NCI-H446 (cell line): ENCODE data around the gene PEX1.
"Not testable (repeated sequence)": the region's sequence is repeated elsewhere in the genome, so short reads cannot be mapped to it uniquely, and the experiment has no call there.

Source experiments
- DNase-seq, 2 experiments: peaks; one replicate each; lab custom pipeline; 2025; lab: John Stamatoyannopoulos, UW

Gene PEX1

DNA sequence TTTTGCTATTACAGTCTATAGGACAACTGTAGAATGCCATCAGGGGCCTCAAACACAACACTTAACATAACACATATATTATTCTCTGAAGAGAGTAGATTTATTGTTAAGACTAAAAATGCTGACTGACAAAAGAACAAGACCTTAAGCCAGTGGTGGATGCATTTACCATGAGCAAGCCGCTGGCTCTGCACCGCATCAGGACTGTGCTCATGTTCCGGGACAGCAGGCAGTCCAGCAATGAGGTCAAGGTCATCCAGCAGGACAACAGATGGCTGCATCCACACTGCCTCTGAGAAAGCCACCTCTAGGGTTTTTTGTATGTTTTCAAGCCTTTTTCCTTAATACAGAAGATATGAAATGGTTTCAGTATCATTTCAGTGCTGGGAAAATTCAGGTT is 23.8 kb downstream of the PEX1 start:
- no peak for DNase-seq

- no peak for DNase-seq
Measured at GRCh38 chr7:92503767-92504166, 24.6 kb downstream of the PEX1 start.

DNA sequence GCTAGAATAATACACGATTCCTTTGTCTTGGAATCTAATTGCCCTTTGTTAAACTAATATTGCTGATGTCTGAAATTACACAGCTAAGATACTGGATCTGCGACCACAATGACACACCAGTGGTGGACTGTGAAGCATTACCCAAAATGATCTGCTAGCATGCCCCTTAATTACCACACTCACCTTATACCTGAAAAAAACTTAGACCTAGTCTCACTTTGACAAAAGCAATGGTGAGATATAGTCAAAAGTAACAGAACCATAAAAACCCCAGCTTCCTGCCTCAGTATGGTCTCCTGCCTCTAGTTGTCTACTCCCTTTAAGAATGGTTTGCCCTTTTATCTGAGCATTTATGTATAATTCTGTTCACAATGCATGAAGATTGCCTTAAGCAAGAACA is 29.8 kb downstream of the PEX1 start:
- DNase-seq = no peak

DNA sequence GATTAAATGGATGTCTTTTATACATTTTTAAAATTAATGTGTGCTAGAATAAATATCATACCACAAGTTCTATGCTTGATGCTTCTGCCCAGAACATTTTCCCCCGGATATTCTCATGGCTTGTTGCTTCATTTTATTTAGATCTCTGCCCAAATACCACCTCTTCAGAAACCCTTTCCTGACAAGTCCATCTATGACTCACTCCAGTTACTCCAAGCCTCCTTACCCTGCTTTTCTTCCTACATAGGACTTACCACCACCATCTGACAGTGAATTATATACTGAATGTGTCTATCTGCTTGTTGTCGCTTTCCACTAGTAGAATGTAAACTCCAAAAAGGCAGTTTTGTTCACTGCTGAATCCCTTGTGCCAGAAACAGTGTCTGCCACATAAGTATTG is 31.4 kb downstream of the PEX1 start:
- DNase-seq = no peak

DNA sequence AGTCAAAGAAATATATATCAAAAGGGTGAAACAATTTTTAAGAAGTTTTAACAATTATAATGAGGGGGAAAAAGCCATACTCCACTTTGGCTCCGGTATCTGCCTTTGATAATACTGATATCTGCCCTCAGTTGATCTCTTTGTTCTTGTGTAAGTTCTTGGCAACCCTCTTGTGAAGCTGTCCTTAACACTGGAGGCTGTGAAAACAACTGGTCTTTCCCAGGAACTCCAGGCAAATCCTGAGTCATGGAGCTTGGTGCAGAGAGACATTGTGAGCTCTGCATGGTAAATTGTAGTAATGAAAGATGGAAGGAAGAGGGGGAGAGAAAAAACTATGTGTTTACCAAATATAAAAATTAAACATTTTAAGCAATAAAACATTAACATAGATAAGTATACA is 38.7 kb downstream of the PEX1 start:
- no peak for DNase-seq

GRCh38 chr7:92487804-92488203 is 40.5 kb downstream of the PEX1 start:
- no peak for DNase-seq

DNA sequence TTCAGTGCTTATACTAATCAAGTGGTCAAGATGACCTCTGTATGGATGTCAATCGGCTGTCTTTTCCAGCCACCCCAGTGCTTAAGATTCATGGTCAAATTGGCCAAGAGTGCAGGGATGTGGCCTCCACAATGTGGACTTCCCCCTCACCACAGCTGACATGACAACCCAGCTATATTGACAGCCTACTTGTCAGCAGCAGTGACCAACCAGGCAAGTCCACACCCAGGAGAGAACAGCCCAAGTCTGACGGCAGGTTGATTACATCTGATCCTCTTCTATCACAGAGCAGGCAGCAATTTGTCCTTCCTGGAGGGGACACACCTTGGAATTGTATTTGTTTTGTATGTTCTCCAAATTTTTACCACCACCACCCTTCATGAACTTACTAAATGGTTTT is 42.3 kb downstream of the PEX1 start:
- no peak for DNase-seq

DNA sequence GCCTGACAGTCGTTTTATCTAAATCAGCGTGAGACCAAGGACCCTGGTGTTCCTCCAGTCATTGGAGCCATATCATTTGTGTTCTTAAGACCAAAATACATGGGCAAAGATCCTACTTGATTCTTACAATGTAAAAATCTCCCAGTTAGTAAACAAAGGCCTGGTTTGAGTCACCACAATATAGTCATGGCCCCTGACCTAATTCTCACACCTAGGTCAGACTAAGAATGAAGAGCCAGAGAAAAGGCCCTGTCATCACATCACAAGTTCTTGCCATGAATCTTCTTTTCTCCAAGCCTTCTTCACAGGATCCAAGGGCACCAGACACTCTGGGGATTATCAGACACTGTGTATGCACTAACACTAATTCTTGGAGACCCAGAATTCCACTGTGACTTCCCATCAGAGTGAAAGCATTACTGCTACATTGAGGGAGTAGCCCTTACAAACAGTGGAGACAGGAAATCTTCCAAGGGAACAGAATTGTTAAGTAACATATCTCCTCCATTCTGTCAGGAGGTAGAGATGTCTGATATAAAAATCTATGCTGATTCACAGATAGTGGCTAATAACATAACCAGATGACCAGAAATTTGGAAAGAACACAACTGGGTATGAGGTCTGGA is 42.9 kb downstream of the PEX1 start:
- DNase-seq = no peak

DNA sequence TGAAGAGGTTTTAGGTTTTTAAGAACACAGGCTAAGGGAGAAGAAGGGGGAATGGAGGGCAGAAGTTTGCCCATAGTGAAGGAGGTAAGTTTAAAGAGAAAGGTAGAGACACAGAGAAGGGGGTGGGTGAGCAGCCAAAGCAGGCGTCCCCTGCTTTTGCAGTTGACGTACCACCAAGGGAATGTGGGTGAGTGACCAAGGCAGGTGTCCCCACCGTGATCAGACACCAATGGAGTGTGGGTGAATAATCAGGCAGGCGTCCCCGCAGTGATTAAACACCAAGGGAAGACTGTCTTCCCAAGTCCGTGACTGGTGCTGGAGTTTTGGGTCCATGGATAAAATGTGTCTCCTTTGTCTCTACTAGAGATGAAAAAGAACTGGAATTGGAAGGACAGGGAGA is 44.1 kb downstream of the PEX1 start:
- DNase-seq = not testable (repeated sequence)

DNA sequence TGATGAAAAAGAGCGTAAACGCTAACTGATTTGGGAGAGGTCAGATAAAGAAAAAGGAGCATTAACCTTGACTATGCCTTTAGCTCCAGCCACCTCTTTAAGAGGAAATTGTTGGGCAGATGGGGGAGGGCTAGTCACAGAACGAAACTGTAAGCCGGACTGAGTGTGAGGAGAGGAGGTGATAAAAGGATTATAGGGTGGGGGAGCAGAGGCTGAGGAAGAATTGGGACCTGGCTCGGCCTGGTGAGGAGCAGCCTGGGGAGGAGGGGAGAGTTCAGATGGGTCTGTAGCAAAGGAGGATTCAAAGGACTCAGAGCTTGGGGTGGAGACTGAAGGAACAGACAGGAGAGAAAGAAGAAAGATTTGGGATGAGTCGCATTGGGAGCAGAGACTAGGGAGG is 44.7 kb downstream of the PEX1 start:
- DNase-seq = not testable (repeated sequence)

DNA sequence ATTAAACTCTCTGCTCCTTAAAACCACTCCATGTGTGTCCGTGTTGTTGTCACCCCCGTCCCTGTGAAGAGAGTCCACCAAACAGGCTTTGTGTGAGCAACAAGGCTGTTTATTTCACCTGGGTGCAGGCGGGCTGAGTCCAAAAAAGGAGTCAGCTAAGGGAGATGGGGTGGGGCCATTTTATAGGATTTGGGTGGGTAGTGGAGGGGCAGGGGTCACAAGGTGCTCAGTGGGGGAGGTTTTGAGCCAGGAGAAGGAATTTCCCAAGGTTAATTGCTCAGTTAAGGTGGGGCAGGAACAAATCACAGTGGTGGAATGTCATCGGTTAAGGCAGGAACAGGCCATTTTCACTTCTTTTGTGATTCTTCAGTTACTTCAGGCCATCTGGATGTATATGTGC is 49.2 kb downstream of the PEX1 start:
- DNase-seq = not testable (repeated sequence)

DNA sequence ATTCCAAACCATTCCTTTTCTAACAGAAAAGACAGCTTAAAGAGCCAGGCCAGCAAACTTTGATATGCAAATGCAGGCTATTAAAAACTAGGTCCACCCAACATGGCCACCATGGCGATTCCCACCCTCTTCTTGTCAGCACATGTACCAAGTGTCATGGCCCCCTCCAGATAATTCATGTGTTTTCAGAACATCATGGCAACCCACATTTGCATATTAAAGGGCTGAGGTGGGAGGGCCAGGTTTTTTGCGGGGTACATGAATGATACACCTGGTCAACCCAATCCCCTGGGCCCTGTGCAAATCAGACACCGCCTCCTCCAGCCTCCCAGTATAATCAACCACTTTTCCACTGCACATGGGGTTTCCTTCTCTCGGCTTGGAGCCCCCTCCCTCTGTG is 49.6 kb downstream of the PEX1 start:
- no peak for DNase-seq

- no peak for DNase-seq
Measured at GRCh38 chr7:92478095-92478494, 50.2 kb downstream of the PEX1 start.

DNA sequence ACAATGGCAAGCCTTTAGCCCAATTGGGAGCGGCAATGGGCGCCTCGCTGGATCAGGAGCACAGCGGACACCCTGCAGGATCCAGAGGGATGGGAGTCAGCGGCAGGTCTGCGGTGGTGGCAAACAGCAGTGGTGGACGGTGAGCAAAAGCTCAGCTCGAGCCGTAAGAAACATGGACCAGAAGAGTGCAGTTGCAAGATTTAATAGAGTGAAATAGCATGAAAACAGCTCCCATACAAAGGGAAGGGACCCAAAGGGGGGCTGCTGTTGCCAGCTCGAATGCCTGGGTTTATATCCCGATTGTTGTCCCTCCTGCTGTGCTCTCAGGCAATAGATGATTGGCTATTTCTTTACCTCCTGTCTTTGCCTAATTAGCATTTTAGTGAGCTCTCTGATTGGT is 50.6 kb downstream of the PEX1 start, which contains the start of gene ERVW-1:
TSS of gene ERVW-1 (minus strand) at position 266 of the 400 bp plus-strand sequence. CDS start 7,565 bp downstream, outside the sequence.
- not testable (repeated sequence) for DNase-seq

- not testable (repeated sequence) for DNase-seq
Measured at GRCh38 chr7:92475851-92476590, 52.3 kb downstream of the PEX1 start.

GRCh38 chr7:92475261-92475770 is 53.0 kb downstream of the PEX1 start:
- DNase-seq = not testable (repeated sequence)

DNA sequence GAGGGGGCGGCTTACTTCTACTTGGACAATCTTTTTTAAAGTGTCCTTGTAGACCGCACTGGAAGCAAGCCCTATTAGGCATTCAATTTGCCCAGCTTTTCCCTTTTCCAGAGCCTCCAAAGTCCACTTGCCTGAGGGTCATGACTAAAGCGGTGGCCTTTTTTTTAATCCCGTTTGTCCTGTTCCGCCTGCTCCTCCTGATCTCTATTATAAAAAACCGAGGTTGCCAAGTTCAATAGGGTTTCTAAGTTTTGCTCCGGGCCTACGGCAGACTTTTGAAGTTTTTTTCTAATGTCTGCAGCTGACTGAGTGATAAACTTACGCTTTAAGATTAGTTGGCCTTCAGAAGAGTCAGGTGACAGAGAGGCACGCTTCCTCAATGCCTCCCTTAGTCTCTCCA is 54.3 kb downstream of the PEX1 start:
- DNase-seq = not testable (repeated sequence)

GRCh38 chr7:92468589-92468988 is 59.7 kb downstream of the PEX1 start:
- not testable (repeated sequence) for DNase-seq

- no peak for DNase-seq
Measured at GRCh38 chr7:92466682-92467081, 61.6 kb downstream of the PEX1 start.

DNA sequence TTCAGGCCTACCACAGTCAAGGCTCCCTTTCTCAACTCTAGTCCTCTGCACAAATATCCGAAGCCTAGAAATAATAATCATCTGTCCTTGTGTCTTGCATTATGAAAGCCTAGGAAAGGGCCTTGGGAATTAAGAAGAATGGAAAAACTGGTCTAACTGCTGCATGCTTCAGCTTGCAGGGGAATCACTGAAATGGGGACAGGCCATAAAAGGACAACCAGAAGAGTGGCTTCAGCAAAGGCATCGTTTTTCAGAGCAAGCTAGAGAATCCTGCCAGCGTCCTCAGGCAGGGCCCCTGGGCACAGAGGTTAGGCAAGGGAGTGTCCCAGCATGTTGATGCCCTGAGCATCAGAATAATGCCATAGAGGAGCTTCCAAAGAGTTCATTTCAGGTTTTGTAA is 63.8 kb downstream of the PEX1 start:
- DNase-seq = no peak

GRCh38 chr7:92462560-92462959 is 65.8 kb downstream of the PEX1 start:
- DNase-seq = no peak

DNA sequence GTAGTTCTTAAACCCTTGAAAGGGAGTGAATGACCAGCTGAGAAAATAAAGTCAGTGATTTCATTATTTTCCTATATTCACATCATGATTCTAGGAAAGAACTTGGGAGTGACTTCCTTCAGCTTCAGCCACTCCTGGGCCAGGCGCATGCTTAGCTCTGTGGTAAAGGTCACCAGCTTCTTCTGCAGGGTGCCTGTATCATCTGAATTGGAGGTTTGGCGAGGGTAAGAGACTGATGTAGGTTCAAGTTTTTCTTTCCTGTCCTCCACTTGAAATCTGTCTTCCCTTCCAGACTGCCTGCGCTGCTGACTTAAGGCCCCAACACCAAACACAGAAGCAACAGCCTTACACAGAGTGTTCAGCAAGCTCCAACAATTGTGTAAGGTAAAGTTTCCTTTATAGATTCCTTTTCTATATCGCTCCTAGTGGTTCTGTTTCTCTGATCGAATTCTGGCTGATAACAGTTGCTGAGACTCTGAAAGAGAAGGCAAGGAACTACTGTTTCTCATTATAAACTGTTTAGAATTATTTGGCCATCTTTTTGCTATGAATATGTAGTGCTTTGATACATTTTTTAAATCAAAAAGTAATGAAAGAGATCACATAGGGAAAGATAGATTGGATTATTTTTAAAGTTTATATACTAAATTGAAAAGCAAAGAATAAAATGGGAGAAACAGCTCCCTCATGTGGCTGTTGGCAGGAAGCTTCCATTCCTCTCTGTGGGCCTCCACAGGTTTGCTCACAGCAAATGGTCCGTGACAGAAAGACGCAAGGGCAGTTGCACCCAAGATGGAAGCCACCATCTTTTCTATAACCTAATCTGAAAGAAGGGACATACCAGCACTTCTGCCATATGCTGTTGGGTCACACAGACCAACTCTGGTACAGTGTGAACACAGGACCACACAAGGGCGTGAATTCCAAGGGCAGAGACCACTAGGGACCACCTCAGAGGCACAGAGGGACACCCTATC is 67.0 kb downstream of the PEX1 start:
- peak; percentile 6 to 34 for DNase-seq
